HG03432 (cell line): Measurements from ENCODE around the gene ABCA2.

Experiments used
- ATAC-seq: cut with Tn5 transposase; IDR thresholded peaks from one replicate; pipeline ENCODE4 v1.9.1; 2021; ENCODE audit warnings: mild to moderate bottlenecking, moderate library complexity; ENCODE audit not compliant: unreplicated experiment

Gene ABCA2, protein sequence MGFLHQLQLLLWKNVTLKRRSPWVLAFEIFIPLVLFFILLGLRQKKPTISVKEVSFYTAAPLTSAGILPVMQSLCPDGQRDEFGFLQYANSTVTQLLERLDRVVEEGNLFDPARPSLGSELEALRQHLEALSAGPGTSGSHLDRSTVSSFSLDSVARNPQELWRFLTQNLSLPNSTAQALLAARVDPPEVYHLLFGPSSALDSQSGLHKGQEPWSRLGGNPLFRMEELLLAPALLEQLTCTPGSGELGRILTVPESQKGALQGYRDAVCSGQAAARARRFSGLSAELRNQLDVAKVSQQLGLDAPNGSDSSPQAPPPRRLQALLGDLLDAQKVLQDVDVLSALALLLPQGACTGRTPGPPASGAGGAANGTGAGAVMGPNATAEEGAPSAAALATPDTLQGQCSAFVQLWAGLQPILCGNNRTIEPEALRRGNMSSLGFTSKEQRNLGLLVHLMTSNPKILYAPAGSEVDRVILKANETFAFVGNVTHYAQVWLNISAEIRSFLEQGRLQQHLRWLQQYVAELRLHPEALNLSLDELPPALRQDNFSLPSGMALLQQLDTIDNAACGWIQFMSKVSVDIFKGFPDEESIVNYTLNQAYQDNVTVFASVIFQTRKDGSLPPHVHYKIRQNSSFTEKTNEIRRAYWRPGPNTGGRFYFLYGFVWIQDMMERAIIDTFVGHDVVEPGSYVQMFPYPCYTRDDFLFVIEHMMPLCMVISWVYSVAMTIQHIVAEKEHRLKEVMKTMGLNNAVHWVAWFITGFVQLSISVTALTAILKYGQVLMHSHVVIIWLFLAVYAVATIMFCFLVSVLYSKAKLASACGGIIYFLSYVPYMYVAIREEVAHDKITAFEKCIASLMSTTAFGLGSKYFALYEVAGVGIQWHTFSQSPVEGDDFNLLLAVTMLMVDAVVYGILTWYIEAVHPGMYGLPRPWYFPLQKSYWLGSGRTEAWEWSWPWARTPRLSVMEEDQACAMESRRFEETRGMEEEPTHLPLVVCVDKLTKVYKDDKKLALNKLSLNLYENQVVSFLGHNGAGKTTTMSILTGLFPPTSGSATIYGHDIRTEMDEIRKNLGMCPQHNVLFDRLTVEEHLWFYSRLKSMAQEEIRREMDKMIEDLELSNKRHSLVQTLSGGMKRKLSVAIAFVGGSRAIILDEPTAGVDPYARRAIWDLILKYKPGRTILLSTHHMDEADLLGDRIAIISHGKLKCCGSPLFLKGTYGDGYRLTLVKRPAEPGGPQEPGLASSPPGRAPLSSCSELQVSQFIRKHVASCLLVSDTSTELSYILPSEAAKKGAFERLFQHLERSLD (N-terminal part only)

DNA sequence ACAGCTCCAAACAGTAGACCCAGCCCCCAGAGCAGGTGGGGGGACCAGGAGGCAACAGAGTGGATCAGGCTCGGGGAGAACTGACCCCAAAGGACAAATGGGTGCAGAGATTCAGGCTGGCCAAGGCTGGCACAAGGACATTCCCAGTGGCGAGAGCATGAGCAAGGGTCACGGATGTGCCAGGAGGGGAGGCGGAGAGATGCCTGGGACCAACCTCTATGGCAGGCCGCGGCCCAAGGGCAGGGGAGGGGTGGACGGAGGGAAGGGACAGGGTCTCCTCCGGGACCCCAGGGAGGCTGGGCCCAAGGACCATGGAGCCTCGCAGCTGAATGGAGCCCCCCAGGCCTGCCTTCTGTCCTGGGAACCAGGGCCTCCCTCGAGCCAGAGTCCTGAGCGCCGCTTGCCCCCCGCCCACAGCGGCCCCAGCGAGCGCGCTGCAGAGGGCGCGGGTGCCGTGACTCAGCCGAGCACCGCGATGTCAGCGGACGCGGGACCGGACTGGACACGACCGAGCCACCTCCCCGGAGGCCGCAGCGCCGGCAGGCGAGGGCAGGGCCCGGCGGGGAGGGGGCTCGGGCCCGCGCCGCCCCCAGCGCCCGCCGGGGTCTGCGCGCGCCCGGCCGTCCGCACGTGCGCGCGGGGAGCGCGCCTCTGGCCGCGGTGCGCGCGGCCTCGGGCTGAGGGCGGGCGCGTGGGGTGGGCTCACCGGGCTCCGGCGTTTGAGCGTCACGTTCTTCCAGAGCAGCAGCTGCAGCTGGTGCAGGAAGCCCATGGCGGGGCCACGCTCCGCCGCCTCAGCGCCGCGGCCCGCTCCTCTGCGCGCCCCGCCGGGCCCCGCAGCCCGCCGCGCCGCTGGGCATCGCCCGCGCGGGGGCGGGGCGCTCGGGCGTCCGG, at the start of gene ABCA2:
TSS of gene ABCA2 (minus strand) at position 869 of the 894 bp plus-strand sequence. CDS start at position 772, 97 bp downstream.
- ATAC-seq = no peak

DNA sequence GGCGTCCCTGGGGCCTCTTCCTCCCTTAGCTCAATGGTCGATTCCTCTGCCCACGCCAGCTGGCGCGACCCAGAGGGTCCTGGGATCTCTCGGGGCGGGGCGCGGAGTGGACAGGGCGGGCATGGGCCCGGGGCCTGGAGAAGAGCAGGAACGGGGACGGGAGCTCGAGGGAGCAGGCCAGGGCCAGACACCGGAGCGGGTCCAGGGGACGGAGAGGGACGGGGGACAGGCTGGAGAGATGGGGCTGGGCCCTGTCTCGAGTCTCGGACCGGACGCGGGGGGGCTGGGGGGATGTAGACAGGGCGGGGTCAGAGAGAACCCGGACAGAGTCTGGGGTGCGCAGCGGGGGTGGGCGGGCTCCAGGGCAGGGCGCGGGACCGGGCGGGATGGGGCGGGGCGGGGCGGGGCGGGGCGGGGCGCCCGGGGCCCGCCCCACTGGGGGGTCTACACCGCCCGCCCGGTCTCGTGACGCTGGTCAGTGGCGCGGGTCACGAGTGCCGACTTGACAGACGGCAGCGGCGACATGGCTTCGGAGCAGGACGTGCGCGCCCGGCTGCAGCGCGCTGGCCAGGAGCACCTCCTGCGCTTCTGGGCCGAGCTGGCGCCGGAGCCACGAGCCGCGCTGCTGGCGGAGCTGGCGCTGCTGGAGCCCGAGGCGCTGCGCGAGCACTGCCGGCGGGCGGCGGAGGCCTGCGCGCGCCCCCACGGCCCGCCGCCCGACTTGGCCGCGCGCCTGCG, 49.1 kb upstream of the ABCA2 start, which contains the start of gene UAP1L1:
TSS of gene UAP1L1 (plus strand) at position 508 of the 738 bp plus-strand sequence. CDS start at position 524, 16 bp downstream.
- ATAC-seq = peak; percentile 47

DNA sequence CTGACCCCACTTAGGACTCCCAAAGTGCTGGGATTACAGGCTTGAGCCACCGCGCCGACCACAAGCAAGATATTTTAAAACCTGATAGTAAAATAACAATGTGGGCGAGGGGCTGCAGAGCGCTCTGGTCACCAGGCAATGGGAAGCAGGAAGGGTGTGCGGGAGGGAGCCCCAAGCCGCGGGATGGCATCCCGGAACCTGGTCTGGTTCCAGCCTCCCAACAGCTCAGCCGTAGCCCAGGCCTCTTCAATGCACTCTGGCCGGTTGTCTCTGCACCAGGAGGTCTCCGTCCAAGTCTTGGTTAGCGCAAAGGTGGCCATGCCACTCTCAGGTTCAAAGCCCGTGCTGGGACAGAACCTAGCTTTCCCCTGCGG, 48.6 kb upstream of the ABCA2 start:
- no peak for ATAC-seq

DNA sequence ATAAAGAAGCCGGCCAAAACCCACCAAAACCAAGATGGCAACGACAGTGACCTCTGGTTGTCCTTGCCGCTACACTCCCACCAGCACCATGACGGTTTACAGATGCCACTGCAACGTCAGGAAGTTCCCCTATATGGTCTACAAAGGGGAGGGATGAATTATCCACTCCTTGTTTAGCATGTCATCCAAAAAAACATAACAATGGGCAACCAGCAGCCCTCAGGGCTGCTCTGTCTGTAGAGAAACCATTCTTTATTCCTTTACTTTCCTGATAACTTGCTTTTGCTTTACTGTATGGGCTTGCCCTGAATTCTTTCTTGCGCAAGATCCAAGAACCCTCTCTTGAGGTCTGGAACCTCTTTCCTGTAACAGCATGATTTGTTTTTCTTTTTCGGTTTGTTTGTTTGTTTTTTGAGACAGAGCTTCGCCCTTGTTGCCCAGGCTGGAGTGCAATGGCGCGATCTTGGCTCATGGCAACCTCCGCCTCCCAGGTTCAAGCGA, 47.3 kb upstream of the ABCA2 start:
- ATAC-seq = no peak

DNA sequence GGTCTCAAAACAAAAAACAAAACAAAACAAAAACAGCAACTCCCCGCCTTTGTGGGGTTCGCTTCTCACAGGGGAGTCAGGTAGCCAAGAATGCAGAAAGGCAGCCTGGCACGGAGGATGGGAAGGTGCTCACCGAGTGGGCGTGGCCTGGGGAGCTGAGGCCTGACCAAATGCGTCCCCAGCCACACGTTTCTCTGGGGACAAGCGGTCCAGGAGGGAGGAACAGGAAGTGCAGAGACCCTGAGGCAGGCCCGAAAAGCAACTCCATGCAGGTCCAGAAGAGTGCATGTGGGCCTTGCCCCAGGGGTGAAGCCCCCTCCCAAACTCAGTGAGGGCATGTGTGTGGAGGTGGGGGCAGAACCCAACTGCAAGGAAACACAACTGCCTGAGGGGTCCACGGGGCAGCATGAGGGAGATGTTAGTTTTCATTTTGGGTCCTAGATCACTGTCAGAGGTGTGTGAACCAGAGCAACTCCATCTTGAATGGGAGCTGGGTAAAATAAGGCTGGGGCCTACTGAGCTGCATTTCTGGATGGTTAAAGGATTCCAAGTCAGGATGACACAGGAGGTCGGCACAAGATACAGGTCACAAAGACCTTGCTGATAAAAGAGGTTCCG, 46.7 kb upstream of the ABCA2 start:
- ATAC-seq = no peak

DNA sequence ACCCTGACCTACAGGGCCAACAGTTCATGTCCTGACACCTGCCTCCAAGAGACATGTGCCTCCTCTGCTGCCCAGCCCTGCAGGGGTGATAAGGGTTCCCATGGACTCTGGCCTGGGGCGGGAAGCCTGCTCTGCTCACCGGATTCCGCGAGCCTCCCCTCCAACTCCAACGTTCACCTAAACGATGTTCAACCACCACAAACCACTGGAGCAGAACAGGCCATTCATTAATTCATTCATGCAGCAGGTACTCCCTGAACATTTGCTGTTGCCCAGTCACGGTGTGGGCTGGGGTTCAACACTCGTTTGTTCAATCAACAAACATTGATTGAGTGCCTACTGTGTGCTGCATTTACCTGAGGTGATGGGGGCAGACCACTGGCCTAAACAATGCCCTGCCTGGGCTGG, 46.0 kb upstream of the ABCA2 start:
- no peak for ATAC-seq

DNA sequence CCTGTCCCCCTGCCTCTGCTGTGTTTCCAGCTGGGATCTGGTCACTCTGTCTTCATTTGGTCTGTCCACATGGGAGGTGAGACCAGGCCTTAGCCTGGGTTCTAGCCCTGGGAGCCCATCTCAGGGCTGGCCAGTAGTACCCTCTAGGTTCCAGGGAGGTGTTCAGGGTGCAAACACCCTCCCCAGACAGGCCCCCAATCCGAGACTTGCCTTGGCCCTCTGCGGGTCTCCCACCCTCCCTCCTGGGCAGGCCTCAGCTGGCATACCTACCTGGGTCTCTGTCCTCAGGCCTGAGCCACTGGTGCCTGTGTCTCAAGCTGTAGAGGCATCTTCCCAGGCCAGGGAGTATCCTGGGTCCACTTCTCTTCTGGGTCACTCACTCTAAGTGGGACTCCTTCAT, 43.2 kb upstream of the ABCA2 start:
- no peak for ATAC-seq

DNA sequence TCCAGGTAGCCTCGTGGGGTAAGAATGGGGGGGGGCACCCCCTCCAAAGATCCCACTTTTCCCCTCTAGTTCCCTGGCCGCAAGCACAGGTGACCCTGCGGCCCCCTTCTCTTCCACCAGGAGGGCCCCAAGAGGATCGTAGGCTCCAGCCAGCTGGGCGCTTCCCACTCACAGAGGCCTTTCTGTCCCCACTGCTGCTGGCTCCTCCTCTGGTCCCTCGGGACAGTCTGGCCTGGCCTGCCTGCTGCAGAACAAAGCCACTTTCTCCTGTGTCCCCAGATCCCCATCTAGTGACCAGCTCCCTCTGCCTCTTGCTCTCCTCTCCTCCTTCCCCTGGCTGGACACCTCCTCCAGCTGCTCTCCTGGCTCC, 42.9 kb upstream of the ABCA2 start:
- ATAC-seq = no peak

DNA sequence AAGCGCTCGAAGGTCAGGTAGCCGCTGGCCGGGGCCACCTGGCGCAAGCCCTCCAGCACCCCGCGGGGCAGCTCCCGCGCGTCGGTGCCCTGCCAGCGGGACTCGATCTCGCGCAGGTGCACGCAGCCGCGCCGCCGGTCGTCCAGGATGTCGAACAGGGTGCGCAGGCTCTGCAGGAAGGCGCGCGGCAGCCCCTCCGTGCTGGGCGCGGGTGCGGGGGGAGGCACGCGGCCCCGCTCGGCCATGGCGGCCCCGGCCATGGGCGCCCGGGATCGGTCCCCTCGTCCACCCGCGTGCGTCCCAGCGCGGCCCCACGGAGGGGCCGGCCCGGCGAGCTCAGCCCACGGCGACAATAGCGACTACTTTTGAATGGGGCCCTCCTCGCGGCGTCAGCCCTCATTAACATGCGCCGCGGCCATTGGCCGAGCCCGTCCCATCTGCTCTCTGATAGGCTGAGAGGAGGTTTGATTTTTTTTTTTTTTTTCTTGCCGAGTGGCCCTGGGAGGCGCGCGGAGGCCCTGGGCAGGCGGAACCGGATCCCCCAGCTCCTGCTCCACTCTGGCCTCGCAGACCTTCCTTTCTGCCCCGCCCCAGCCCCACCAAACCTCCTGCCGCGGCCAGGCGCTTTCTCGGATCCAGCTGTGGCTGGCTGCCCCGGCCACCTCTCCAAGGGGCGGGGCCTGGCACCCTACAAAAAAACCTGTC, 42.3 kb upstream of the ABCA2 start, which contains the start of gene SAPCD2:
TSS of gene SAPCD2 (minus strand) at position 357 of the 705 bp plus-strand sequence. CDS start at position 260, 97 bp downstream.
- peak; percentile 63 for ATAC-seq

DNA sequence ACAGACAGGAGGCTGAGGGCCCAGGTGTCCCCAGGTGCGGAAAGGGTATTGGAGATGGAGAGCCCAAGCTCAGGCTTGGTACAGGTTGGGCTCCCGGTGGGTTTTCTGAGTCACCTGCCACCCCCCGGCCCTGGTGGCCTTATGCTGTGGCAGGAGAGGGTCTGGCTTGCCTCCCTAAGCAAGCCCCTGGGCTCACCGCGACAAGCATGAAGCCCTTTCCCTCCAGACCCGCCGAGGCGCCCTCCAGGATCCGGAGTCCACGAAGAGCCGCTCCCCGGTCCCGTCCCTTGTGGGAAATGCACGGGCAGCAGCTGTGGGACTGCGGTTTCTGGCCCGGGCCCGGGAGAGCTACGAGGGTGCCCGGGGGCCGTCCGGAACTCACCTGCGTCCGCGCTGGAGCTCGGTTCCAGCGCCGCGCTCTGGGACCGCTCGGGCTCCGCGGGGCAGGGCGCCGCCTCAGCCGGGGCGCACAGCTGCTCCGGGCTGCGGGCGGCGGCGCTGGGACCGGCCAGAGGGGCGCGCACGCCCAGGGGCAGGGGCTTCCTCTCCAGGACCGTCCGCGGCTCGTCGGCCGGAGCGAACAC, 41.6 kb upstream of the ABCA2 start:
- peak; percentile 24 for ATAC-seq

DNA sequence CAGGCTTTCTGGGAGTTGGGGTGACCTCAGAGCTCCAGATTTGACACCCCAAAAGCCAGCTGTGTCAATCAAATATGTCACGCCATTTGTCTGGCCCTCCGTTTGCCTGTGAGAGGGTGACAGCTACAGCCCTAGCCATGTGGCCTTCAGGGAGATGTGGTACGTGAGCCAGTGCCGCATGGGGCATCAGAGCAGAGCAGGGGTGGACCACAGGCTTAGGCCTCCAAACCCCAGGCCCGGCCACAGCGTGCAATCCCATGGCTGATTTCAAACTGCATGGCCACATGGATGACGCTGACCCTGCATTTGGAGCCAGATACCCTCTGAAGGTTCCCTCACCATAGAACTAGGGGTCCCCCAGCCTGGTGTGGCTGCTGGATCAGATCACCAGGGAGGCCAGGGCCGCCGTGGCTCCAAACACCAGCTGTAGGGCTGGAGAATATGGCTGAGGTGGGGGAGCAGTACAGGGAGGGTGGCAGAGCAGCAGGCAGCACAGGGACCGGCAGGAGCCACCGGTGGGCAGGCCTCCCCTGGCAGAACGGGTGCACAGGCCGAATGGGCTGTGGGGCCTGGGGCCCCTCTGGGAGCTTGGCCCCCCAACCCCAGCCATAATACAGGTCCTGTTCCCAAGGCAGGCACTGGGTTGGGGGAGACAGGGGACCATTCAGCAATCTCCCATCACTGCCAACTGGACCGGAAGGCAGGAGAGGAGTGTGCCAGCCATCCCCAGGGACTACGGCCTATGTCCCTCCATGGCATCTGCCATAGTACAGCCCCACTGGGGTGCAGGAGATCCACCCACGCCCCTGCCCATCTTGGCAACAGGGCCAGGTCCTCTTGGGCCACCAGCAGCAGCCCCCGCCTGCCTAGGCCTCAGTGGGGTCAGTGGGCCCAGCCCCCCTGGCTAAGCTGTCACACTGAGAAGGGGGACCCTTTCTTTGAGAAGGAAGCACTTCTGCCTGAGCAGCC, 40.8 kb upstream of the ABCA2 start:
- no peak for ATAC-seq

DNA sequence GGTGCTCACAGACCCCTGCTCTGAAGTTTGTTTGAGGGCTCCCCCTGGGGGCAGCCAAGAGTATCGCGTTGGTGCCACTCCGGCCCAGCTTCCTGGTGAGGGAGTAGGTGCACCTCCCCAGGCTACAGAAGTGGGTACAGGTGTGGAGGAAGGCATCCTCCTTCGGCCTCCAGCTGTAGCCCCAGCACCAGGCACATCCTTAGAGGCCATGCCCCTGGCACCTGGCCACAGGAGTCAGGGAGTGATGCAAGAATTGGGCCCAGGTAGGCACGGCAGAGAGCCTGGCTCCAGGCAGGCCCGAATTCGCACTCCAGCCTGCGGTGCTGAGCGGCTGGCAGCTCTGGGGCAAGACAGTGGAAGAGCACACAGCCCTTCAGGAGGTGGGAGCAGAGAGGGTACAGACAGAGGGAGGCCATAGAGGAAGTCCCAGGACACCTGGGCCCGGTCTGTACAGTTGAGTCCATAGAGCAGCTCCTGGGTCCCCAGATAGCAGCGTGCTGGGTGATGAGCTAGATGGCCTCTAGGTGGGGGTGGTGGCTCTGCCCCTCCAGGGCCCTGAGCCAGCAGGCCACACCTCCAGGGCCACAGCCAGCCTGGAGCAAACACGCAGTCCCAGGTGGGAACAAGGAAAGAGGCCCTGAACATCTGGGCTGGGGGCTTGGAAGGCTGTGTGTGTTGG, 40.0 kb upstream of the ABCA2 start:
- peak; percentile 40 for ATAC-seq

DNA sequence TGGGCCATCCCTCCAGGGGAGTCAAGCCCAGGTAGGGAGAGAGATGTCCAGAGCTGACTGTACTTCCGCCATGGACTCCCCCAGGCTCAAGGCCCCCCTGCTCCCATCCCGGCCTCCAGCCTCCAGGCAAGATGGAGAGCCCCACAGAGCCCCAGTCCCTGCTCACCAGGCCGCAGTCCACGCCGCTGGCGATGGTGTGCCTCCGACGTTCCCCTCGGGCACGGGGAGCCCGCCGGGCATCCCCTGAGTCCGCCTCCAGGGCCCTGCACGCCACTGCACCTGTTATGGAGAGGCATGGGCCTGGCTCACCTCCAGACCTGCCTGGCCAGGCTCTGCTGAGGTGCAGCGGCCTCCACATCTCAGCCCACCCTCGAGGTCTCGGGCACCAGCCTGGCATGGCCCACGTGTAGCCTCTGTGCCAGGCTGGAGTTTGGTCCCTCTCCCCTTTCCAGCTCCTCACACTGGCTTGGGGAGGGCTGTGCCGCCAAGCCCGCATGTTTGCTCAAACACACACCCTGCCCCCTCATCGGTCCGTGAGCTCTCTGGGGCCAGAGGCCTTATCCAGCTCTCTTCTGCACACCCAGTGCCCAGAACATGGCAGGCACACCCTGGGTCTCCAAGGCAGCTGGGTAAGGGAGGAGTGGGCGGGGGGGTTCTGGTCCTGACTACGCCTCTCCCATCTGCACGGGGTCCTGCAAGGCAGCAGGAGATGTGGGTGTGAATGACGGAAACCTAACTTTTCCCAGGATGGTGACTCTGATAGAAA, 38.2 kb upstream of the ABCA2 start:
- no peak for ATAC-seq

DNA sequence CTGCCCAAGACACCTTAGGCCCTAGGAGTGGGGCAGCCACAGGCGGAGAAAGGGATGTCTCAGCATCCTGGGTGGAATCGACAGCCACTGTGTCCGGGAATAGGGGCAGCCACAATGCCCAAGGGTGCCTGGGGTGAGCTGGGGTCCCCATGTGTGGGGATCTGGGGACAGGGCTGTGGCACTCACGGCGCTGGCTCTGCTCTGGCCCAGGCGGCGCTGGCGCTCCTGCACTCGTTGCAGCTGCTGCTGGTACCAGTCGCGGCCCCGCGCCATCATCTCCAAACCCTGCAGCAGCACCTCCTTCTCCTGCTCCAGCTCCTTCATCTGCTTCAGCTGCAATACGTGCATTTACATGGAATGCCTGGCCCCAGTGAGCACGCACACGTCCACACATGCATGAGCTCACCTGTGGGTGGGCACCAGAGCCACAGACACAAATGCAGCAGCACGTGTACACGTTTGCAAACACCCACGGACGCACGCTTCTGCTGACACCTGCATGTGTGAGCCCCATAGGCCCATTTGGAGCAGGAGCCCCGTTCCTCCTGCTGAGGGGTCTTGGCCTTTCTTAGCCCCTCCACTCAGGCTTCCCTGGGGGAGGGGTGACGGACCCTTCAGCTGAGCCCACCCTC, 37.4 kb upstream of the ABCA2 start:
- ATAC-seq = no peak

DNA sequence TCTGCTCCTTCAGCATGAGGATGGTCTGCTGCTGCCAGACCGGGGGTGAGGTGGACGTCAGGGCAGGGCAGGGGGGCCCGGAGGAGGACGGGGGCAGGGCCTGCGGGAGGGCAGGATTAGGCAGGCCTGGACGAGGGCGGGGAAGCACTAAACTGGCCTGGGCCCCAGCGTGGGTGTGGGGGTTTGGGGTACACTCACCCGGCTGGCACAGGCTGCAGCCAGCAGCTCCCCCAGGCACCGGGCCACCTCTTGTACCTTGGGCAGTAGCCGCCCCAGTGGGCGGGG, 36.8 kb upstream of the ABCA2 start:
- ATAC-seq = no peak
